GM19351 (cell line): ENCODE measurements around the gene PSMD4.
"Not testable (repeated sequence)": the region's sequence is repeated elsewhere in the genome, so short reads cannot be mapped to it uniquely, and the experiment has no call there.

Source experiments
- ATAC-seq: cut with Tn5 transposase; IDR thresholded peaks from one replicate; pipeline ENCODE4 v1.9.1; 2021; ENCODE audit warnings: mild to moderate bottlenecking, moderate library complexity; ENCODE audit not compliant: unreplicated experiment

The PSMD4 gene

DNA sequence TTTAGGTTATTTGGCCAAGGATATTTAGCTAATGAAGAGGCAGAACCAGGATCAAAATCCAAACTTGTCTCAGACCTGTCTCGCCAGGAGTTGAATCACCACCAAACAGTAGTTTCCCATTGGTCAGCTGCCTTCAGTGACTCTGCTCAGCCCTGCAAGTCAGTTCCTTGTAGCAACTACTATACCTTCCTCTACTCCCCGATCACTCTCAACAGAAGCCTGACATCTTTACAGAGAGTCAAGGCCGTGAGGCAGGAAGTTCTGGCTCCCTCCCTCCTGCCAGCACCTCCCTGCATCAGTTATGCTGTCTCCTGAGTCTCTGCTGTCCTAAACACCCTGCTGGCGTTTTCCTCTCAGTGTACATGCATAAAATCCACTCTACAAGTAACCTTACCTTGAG lies 13.2 kb downstream of the PSMD4 start:
- ATAC-seq, result no peak

DNA sequence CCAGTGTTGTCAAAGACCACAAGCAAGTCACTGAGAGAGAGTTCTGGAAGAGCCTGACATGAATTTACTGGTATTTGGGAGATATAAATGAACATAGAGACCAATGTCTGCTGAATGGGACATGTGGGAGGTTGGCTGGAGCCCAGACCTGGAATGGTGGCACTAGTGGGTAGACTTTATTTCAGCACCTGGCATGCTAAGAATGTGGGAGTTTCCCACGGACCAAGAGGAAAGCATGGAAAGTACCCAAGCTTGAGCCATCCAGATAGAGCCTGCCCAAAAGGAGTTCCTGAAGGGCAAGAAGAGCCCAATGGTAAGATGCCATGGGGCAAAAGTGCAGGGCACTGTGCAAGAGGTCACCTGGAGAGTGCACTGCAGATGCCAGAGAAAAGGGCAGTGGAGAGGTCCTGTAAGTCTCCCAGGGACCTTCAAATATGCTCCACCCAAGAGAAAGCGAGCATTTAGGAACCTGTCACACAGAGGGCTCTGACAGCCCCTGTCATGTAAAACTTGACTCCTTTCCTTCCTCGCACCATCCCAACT lies 19.5 kb downstream of the PSMD4 start:
- ATAC-seq, result no peak

DNA sequence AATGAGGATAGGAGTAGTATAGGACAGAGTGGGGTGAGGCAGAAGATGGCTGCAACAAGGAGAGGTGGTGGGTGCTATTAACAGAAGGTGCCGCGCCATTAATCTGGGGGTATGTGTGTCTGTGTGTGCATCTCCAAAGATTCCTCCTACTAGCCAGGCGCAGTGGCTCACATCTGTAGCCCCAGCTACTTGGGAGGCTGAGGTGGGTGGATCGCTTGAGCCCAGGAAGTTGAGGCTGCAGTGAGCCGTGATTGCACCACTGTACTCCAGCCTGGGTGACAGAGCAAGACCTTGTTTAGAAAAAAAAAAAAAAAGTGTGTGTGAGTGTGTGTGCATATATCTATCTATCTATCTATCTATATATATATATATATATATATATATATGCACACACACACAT lies 20.8 kb downstream of the PSMD4 start:
- ATAC-seq, result not testable (repeated sequence)

DNA sequence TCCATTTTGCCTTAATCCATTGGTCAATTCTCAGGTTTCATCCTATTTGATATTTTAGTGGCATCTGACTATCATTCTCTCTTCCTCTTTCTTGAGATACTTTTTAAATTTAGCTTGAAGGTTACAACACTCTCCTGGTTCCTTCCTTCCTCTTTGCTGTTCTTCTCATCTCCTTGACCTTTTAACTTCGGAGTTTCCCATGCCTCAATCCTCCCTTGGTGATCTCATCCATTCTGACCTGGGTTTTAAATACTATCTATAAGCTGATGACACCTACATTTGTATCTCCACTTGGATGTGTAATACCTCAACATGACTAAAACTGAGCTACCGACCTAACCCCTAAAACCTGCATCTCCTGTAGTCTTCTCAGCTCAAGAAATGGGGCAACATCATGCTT lies 22.7 kb downstream of the PSMD4 start:
- no peak for ATAC-seq

DNA sequence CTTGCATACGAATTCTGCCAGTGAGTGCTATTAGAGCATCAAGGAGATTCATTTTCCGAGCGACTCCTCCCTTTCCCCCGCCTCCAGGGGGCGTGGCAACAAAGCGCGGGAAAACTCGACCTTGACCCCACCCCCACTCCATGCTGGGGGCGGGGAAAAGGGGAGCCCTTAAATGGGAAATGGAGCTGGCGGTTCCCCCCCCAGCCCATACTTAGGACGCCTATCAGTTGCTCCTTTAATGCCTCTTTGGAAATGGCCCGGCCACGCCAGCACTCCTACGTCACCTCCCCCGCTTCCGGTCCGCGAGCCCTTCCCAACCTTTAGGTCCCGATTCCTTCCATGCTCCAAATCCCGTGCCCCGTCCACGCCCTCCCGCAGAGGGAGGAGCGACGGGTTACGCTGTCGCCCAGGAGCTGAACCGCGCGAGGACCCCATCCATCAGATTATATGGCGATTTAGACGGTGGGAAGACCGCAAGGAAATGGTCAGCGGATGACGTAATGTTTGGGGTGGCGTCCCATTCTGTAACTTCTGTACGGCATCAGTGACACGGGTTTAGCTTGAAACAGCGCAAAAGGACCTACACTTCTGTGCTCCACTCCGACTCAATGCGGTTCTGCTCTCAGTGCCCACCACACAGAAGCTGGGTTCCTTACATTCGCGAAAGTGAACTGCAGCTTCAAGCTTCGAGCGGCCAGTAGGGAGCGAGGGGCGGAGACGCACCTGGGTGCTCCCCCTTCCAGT lies 26.9 kb downstream of the PSMD4 start:
- ATAC-seq, result peak; percentile 31

DNA sequence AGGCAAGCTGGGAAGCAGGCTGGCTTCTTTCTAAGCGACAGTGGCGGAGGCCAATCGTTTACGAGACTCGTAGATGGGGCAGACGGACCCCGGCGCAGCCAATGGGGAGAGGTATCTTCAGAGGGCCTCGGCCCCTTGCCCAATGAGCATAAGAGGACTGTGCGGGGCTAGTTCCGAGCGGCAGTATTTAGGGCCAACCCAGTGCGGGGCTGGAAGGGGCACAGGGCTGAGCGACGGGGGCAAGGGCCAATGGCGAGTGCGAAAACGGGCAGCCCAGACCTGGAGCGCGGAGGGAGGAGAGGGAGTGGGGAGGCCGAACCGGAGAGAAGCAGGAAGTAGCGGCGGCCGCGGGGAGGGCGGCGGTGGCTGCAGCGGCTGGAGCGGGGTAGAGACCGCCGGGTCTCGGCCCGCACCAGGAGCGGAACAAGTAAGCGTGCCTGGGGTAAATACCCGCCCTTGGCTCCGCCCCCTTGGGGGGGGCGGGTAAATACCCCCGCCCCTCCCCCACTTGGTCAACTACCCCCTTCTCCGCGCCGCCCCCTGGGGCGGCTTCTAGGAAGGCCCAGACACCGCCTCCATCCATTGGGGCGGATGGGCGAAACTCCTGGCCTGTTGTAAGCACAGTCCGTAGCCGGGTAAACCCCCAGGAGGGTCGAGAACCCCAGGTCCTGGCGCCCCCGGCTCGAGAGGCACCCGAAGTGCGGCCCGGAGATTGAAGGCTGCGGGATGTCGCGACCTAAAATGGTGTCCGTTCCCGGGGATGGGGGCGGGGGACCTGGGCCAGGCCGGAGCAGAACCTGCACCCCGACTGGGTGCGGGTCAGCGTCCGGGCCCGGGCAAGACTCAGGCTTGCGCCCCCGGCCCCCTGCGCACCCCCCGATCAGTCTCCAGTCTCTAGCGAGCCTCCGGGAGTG lies 27.7 kb downstream of the PSMD4 start, which contains the start of gene ZNF687:
TSS of gene ZNF687 (plus strand) at position 331 of the 914 bp plus-strand sequence. CDS start 3,993 bp downstream, outside the sequence.
- ATAC-seq, result peak; percentile 87

DNA sequence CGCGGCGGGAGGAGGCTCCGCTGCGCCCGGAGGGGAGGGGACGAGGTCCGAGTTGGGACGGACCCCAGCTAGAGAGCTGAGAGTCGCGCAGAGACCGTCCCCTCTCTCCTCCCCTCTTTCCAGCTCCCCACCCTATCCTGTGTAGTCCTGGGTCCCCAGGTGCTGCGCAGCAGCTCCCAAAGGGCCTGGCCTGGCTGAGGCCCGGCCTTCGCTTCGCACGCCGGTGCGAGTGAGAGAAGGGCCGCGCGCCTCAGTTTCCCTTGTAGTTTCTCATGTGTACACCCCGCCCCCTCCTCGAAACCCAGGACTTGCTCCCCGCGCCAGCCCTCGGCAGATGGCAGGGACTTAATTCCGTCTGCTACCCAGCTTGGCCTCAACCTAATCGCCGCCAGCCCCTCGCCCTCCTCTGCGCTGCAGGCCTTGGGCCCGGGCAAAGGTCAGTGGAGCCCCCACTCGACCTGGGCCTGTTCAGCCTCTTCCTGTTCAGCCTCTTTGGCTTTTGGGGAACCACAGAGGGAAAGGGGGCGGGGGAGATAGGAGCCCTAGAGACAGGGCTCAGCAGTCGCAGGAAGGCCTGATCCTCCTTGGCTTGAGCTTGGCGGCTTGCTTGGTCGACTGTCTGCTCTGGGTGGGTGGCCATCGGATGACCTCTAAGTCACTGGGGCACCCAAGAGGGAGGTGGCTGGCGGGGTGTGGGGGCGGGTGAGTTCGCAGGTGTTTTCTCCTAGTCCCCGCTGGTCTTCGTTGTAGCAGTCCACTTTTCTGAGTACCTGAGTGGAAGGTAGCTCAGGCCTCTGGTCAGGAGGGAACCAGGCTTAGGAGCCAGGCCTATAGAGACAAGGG lies 28.6 kb downstream of the PSMD4 start:
- ATAC-seq, result no peak

DNA sequence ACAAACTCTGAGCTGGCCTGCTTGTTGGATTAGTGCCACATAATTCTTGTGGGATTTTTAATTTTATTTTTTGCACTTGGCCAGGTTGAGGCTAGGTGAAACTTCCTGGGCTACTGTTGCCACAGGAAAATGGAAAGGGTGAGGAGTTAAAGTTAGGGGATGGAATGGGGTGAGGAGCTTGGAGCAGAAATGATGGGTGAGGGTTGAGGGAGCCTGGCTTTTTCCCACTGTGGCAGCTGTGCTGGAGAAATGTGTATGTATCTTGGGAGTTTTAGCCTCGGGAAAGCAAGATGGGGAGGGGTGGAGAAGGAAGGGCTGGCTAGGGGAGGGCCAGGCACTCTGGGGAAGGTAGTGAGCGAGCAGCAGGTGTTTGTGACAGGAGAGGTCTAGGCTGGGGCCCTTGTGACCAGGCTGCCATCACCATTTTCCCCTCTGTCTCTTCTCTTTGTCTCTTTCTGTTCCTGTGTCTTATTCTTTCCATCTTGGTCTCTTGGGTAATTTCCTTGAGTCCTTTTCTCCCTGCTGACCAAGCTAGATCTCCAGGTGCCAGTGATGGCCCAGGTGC lies 29.6 kb downstream of the PSMD4 start:
- ATAC-seq, result no peak

DNA sequence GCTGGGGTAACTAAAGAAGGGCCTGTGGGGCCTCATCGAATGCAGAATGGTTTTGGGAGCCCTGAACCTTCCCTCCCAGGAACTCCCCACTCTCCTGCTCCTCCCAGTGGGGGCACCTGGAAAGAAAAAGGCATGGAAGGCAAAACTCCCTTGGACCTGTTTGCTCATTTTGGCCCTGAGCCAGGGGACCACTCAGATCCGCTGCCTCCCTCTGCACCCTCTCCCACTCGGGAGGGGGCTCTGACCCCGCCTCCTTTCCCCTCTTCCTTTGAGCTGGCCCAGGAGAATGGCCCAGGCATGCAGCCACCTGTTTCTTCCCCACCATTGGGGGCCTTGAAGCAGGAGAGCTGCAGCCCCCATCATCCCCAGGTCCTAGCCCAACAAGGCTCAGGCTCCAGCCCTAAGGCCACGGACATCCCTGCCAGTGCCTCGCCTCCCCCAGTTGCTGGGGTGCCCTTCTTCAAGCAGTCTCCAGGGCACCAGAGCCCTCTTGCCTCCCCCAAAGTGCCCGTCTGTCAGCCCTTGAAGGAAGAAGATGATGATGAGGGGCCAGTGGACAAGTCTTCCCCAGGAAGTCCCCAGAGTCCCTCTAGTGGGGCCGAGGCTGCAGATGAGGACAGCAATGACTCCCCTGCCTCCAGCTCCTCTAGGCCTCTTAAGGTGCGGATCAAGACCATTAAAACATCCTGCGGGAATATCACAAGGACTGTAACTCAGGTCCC lies 32.2 kb downstream of the PSMD4 start:
- ATAC-seq, result no peak

DNA sequence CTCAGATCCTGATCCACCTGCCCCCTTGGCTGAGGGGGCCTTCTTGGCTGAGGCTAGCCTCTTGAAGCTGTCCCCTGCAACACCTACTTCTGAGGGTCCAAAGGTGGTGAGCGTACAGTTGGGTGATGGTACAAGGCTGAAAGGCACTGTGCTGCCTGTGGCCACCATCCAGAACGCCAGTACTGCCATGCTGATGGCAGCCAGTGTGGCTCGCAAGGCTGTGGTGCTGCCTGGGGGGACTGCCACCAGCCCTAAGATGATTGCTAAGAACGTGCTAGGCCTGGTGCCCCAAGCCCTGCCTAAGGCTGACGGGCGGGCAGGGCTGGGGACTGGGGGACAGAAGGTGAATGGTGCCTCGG lies 32.8 kb downstream of the PSMD4 start:
- no peak for ATAC-seq

DNA sequence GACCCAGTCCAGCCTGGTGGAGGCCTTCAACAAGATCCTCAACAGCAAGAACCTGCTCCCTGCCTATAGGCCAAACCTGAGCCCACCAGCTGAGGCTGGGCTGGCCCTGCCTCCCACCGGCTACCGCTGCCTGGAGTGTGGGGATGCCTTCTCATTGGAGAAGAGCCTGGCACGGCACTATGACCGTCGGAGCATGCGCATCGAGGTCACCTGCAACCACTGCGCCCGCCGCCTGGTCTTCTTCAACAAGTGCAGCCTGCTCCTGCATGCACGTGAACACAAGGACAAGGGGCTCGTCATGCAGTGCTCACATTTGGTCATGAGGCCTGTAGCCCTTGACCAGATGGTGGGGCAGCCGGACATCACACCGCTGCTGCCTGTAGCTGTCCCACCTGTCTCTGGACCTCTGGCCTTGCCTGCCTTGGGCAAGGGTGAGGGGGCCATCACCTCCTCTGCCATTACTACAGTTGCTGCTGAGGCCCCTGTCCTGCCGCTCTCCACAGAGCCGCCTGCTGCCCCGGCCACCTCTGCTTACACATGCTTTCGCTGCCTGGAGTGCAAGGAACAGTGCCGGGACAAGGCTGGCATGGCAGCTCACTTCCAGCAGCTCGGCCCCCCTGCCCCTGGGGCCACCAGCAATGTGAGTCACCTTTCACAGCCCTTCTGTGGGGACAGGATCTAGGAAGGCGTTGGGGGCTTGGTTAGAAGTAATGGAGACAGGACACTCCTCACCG lies 33.4 kb downstream of the PSMD4 start:
- ATAC-seq, result no peak

DNA sequence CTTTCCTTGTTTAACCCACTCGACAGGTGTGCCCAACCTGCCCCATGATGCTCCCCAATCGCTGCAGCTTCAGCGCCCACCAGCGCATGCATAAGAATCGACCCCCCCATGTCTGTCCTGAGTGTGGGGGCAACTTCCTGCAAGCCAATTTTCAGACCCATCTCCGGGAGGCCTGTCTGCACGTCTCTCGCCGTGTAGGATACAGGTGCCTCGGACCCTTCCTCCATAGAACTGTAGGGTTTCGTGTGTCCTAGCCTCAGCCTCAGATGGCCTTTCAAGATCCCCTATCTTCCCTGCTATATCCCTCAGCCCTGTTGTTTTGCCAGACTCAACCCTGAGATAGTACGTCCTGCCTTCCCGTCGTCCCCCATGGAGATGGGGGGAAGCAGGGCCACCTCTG lies 34.0 kb downstream of the PSMD4 start:
- ATAC-seq, result no peak

DNA sequence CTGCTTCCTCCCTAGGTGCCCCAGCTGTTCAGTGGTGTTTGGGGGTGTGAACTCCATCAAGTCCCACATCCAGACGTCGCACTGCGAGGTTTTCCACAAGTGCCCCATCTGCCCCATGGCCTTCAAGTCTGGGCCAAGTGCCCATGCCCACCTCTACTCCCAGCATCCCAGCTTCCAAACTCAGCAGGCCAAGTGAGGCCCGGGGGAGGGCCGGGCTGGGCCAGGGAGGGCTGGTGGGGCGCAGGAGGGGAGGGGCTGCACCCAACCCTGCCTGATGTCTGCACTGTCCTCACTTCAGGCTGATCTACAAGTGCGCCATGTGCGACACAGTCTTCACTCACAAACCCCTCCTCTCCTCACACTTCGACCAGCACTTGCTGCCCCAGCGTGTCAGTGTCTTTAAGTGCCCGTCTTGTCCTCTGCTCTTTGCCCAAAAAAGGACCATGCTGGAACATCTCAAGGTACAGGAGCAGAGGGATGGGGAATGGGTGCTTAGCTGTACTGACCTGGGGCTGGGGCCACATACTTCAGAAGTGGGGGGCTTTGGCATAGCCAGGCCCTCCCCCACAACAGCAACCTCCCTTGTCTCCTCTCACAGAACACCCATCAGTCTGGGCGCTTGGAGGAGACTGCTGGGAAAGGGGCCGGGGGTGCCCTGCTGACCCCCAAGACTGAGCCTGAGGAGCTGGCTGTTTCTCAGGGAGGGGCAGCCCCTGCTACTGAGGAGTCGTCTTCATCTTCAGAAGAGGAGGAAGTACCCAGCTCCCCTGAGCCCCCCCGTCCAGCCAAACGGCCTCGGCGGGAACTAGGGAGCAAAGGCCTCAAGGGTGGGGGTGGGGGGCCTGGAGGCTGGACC lies 34.8 kb downstream of the PSMD4 start:
- ATAC-seq, result no peak

DNA sequence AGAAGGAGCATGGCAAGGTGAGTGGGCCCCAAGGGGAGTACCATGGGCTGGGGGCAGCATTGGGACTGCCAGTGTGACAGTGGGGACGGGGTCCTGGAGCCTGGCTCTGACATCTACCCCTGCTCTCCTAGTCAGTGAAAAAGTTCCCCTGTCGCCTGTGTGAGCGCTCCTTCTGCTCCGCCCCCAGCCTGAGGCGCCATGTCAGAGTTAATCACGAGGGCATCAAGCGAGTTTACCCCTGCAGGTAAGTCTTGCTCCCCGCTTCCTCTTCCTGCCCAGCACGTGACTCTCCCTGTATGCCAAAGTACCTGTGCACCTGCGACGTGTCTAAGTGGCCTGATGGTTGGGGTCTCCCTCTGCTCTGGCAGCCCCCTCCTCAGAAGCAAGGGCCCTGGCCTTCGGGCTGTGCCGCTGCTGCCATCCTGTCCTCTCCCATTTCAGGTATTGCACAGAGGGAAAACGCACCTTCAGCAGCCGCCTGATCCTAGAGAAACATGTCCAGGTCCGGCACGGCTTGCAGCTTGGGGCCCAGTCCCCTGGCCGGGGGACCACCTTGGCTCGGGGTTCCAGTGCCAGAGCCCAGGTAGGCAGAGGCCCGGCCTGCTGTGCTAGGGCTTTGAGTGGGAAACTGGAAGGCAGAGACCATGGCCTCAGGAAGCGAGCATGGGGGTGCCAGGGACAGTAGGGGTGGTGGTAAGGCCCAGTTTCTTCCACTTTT lies 35.6 kb downstream of the PSMD4 start:
- no peak for ATAC-seq

DNA sequence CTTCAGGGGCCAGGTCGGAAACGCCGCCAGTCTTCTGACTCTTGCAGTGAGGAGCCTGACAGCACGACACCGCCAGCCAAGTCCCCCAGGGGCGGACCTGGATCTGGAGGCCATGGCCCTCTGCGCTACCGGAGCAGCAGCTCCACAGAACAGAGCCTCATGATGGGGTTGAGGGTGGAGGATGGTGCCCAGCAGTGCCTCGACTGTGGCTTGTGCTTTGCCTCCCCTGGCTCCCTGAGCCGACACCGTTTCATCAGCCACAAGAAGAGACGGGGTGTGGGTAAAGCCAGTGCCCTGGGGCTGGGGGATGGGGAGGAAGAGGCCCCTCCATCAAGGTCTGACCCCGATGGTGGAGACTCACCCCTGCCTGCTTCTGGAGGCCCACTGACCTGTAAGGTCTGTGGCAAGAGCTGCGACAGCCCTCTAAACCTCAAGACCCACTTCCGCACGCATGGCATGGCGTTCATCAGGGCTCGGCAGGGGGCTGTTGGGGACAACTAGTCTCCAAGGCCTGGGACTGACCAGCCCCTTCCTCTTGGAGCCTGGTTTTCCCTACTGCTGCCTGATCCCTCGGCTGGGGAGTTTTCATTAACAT lies 36.3 kb downstream of the PSMD4 start:
- no peak for ATAC-seq

DNA sequence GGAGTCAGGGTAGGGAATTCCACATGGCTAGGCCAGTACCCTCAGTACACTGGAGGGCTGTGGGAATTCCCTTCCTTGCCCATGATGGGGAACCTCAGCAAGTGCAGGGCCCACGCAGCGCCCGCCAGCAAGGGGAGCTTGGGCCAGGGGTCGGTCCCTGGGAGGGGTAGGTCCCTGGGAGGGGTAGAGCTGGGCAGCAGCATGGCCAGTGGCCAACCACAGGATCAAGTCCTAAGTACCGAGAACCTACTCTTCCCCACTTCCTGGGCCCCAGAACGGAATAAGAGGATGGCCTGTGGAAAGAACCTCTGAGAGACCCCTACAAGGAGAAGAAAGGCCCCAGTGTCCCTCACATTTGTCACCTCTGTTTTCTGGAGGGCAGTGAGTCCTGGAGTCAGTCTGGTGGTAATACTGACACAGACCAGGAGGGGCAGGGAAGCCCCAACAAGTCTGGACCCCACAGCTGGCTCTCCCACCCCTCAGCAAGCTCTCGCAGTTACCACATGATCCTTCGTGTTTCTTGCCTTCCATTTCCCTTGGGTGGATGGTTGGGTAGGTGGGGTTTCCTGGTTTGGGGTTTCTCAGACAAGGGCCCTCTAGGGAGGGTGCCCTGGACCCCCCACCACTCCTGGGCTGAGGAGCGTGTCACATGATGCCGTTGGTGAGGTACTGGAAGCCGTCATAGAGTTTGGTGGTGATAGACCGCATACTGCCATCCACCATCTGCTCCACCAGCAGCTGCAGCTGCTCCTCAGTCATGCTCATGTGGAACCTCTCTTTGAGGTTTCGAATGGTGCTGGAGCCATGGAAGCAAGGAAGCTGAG lies 37.9 kb downstream of the PSMD4 start:
- ATAC-seq, result no peak
